Measurements from ENCODE around the gene TBXAS1. TPM values are rescaled to one million over a fixed set of nuclear protein-coding genes. Genes with fewer than 3 reads are reported as not detected.
A peak's percentile ranks its signal among the peaks of the same experiment; 100 is the strongest.

Gene TBXAS1
- total and polyA plus RNA-seq, 2 of the 8 experiments (the other 6 are each of a cell fraction or from before 2014, with no cell fraction given) = 0.86 to 2.1 TPM

- no peak overlapping the region for H3K4me3 ChIP-seq (ENCODE audit: extremely low read depth in 1 of 4, insufficient read depth in 2 of 4, low read depth in 3 of 4, low read length in 4 of 4)
- no peak overlapping the region for H4K91ac ChIP-seq (replicated peaks; ENCODE audit: insufficient read length, low read length)
- H2BK20ac ChIP-seq (ENCODE audit: low read length) = no peak overlapping the region
- H3K9ac ChIP-seq (replicated peaks in 1 of 4; ENCODE audit: extremely low read depth in 1 of 4, low read depth in 3 of 4, low read length in 3 of 4) = no peak overlapping the region
- 84% methylated on average over 7 of the region's 10 CpGs; no CpG with 5 or more reads in 1 of the 2 experiments for WGBS, 2 experiments (ENCODE audit: extremely low coverage in 1 of 2, insufficient coverage in 1 of 2, insufficient read length in 1 of 2, insufficient replicate concordance in 2 of 2, low coverage in 1 of 2, low lambda C conversion rate in 2 of 2, missing lambda C conversion rate in 1 of 2)
- no peak overlapping the region for H4K8ac ChIP-seq (ENCODE audit: extremely low read depth, insufficient read depth, low read length)
- ChIA-PET CTCF (ENCODE audit: partially characterized antibody) (interaction anchor here (0.8 to 2.9 kb wide), 8 partner anchors 13 to 388 kb away, joined by 3 to 16 read pairs (median 5); no protein-coding TSS in a partner anchor), POLR2A (ENCODE audit: partially characterized antibody) (interaction anchor here (2.4 kb wide), 1 partner anchor 9 kb away, joined by 6 read pairs; no protein-coding TSS in a partner anchor)
- no peak overlapping the region for H2BK120ac ChIP-seq (replicated peaks; ENCODE audit: low read depth, low read length)
- H2AK5ac ChIP-seq (ENCODE audit: low read depth, low read length) = no peak overlapping the region
- no peak overlapping the region for H3K4ac ChIP-seq (replicated peaks; ENCODE audit: insufficient read length, low read depth, low read length)
- H3K27ac ChIP-seq (ENCODE audit: low read depth, low read length) = no peak overlapping the region
- peaks cover 0 to 2% (median 0%) of the 10 kb centered on the region in 4 experiments; a peak in 1 of 7 replicates for H3K27me3 ChIP-seq (replicated peaks in 1 of 4; ENCODE audit: control insufficient read depth in 3 of 4, extremely low read depth in 1 of 4, insufficient read depth in 3 of 4, low read length in 3 of 4)
- H3K23ac ChIP-seq (ENCODE audit: insufficient read length) = no peak overlapping the region
- no peak overlapping the region for H4K5ac ChIP-seq (ENCODE audit: insufficient read length, low read depth, low read length)
- H2BK12ac ChIP-seq (ENCODE audit: low read depth, low read length) = peak overlapping the region; percentile 39; the same call in 1 of the 2 replicates
- DNase-seq (ENCODE audit: low read depth in 1 of 2, low spot score in 2 of 2) = no peak
- H3K56ac ChIP-seq (replicated peaks; ENCODE audit: insufficient read length, low read depth, low read length) = no peak overlapping the region
- no peaks in the 10 kb centered on the region for H3K79me1 ChIP-seq (ENCODE audit: low read depth, low read length)
- no peak overlapping the region for H2AFZ ChIP-seq (ENCODE audit: low read length)
- no peaks in the 10 kb centered on the region for H3K9me3 ChIP-seq (ENCODE audit: insufficient read depth in 2 of 2, low read depth in 1 of 2, low read length in 1 of 2)
- no peak overlapping the region for H3K14ac ChIP-seq (ENCODE audit: insufficient read length)
- no peak overlapping the region for H2BK5ac ChIP-seq (ENCODE audit: low read depth, low read length)
- H3K79me2 ChIP-seq (ENCODE audit: control insufficient read depth in 1 of 2, insufficient read depth in 2 of 2, low read length in 2 of 2) = no peaks in the 10 kb centered on the region
- H4K20me1 ChIP-seq (replicated peaks in 1 of 2; ENCODE audit: control insufficient read depth in 1 of 2, insufficient read depth in 2 of 2, low read length in 2 of 2) = no peaks in the 10 kb centered on the region
- H3K18ac ChIP-seq (ENCODE audit: extremely low read depth, low read length) = no peak overlapping the region; the same call in 1 of the 2 replicates
- H3K23me2 ChIP-seq (ENCODE audit: low read depth, low read length) = no peaks in the 10 kb centered on the region
- no peak for FAIRE-seq
- no peaks in the 10 kb centered on the region for H3K36me3 ChIP-seq (ENCODE audit: control insufficient read depth in 2 of 4, insufficient read depth in 4 of 4, low read length in 3 of 4)
- H3K4me1 ChIP-seq (replicated peaks in 1 of 4; ENCODE audit: control insufficient read depth in 3 of 4, insufficient read depth in 4 of 4, low read length in 3 of 4) = peaks cover 0 to 9% (median 0%) of the 10 kb centered on the region in 4 experiments; a peak in 2 of 7 replicates
- H3K4me2 ChIP-seq (ENCODE audit: insufficient read depth in 1 of 2, low read depth in 2 of 2, low read length in 2 of 2) = no peak overlapping the region
- no peak overlapping the region; the same call in 1 of the 2 replicates for H2BK15ac ChIP-seq (ENCODE audit: low read length)
- TF ChIP-seq SP1 (IDR thresholded peaks at IDR 0.05; ENCODE audit: low read depth, low read length) = no peak
- no peak for TF ChIP-seq ATF3 (IDR thresholded peaks at IDR 0.05; ENCODE audit: insufficient read depth, low read depth, low read length)
- TF ChIP-seq, protein P1, sequence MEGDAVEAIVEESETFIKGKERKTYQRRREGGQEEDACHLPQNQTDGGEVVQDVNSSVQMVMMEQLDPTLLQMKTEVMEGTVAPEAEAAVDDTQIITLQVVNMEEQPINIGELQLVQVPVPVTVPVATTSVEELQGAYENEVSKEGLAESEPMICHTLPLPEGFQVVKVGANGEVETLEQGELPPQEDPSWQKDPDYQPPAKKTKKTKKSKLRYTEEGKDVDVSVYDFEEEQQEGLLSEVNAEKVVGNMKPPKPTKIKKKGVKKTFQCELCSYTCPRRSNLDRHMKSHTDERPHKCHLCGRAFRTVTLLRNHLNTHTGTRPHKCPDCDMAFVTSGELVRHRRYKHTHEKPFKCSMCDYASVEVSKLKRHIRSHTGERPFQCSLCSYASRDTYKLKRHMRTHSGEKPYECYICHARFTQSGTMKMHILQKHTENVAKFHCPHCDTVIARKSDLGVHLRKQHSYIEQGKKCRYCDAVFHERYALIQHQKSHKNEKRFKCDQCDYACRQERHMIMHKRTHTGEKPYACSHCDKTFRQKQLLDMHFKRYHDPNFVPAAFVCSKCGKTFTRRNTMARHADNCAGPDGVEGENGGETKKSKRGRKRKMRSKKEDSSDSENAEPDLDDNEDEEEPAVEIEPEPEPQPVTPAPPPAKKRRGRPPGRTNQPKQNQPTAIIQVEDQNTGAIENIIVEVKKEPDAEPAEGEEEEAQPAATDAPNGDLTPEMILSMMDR (IDR thresholded peaks at IDR 0.05; ENCODE audit: control extremely low read depth in 1 of 3, insufficient read depth in 1 of 3, low read depth in 1 of 3, low read length in 3 of 3) = no peak
- TF ChIP-seq, protein P2, sequence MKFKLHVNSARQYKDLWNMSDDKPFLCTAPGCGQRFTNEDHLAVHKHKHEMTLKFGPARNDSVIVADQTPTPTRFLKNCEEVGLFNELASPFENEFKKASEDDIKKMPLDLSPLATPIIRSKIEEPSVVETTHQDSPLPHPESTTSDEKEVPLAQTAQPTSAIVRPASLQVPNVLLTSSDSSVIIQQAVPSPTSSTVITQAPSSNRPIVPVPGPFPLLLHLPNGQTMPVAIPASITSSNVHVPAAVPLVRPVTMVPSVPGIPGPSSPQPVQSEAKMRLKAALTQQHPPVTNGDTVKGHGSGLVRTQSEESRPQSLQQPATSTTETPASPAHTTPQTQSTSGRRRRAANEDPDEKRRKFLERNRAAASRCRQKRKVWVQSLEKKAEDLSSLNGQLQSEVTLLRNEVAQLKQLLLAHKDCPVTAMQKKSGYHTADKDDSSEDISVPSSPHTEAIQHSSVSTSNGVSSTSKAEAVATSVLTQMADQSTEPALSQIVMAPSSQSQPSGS (IDR thresholded peaks at IDR 0.05; ENCODE audit: low read length) = no peak
- no peak for TF ChIP-seq POLR2A (IDR thresholded peaks at IDR 0.05; ENCODE audit: control extremely low read depth in 1 of 2, low read depth in 2 of 2, low read length in 2 of 2)
- no peak for TF ChIP-seq CHD1 (IDR thresholded peaks at IDR 0.05; ENCODE audit: low read depth, low read length)
- TF ChIP-seq FOSL1 (IDR thresholded peaks at IDR 0.05; ENCODE audit: insufficient read depth, low read depth, low read length) = no peak
- no peak for TF ChIP-seq ZNF274 (IDR thresholded peaks at IDR 0.05; ENCODE audit: borderline replicate concordance, extremely low read depth, low read length)
- no peak for TF ChIP-seq SRF (IDR thresholded peaks at IDR 0.05; ENCODE audit: low read depth, low read length)
These were observed 161.1 kb downstream of the TBXAS1 start for GRCh38 chr7:139990142-139990535.

Measured in H1 (cell line).